WTC11 (cell line): ENCODE measurements around the gene RSKR. TPM values are rescaled to one million over a fixed set of nuclear protein-coding genes. Genes with fewer than 3 reads are reported as not detected.

Source experiments
- ATAC-seq: fragments of 200-7000 bp; cut with Tn5 transposase; 2 replicates; pipeline ENCODE4 v1.10.0; 2021; ENCODE audit warnings: mild to moderate bottlenecking, moderate library complexity
- CTCF ChIA-PET: fragments of 300-600 bp; sonication (Branson Sonifier 250); formaldehyde crosslinking; loops from one replicate; lab custom pipeline; 2021; ENCODE audit warnings: antibody characterized with exemption; lab: Charles Lee
- POLR2A ChIA-PET: fragments of 350-600 bp; sonication (Branson Sonifier 250); formaldehyde crosslinking; loops from one replicate; lab custom pipeline; 2021; ENCODE audit warnings: antibody characterized with exemption; lab: Charles Lee
- DNase-seq: peaks from one replicate; pipeline ENCODE4 v3.0.0; 2021; ENCODE audit warnings: low spot score
- H3K27ac Mint-ChIP-seq: 2 replicates; pipeline ENCODE4 v1.8.0; 2021; ENCODE audit warnings: mixed read lengths
- H3K27me3 Mint-ChIP-seq: 2 replicates; pipeline ENCODE4 v1.8.0; 2021; ENCODE audit warnings: low read depth, mild to moderate bottlenecking, moderate library complexity, mixed read lengths
- H3K36me3 Mint-ChIP-seq: 2 replicates; pipeline ENCODE4 v1.8.0; 2021; ENCODE audit warnings: mixed read lengths
- H3K4me1 Mint-ChIP-seq: 2 replicates; pipeline ENCODE4 v1.8.0; 2022; ENCODE audit warnings: mixed read lengths
- H3K4me3 Mint-ChIP-seq: 2 replicates; pipeline ENCODE4 v1.8.0; 2021; ENCODE audit warnings: mild to moderate bottlenecking, moderate library complexity, mixed read lengths
- H3K9me3 Mint-ChIP-seq: 2 replicates; pipeline ENCODE4 v1.8.0; 2021; ENCODE audit warnings: mixed read lengths
- GABPB1 ChIP-seq: sonication (generic); formaldehyde crosslinking; IDR thresholded peaks from 2 replicates; pipeline ENCODE4 v1.8.1; 2023; ENCODE audit warnings: mild to moderate bottlenecking, missing genetic modification reagents
- KAT7 ChIP-seq: sonication (generic); formaldehyde crosslinking; IDR thresholded peaks from 2 replicates; pipeline ENCODE4 v1.8.1; 2023; ENCODE audit warnings: missing genetic modification reagents, mild to moderate bottlenecking, borderline replicate concordance
- MYBL2 ChIP-seq: sonication (generic); formaldehyde crosslinking; IDR thresholded peaks from 2 replicates; pipeline ENCODE4 v1.8.1; 2023; ENCODE audit warnings: mild to moderate bottlenecking, moderate library complexity, missing genetic modification reagents
- NFYB ChIP-seq: sonication (generic); formaldehyde crosslinking; conservative IDR thresholded peaks from 2 replicates; pipeline ENCODE4 v1.8.0; 2022; ENCODE audit warnings: low read depth, missing genetic modification reagents
- SMAD3 ChIP-seq: sonication (generic); formaldehyde crosslinking; IDR thresholded peaks from 2 replicates; pipeline ENCODE4 v1.8.0; 2022; ENCODE audit warnings: missing genetic modification reagents, mild to moderate bottlenecking, borderline replicate concordance
- SOX15 ChIP-seq: fragments of 250-450 bp; sonication (Bioruptor Pico); IDR thresholded peaks from 2 replicates; pipeline ENCODE4 v1.9.0; 2021; ENCODE audit warnings: mild to moderate bottlenecking
- TEAD1 ChIP-seq: sonication (generic); formaldehyde crosslinking; IDR thresholded peaks from 2 replicates; pipeline ENCODE4 v1.8.0; 2022; ENCODE audit warnings: mild to moderate bottlenecking, missing genetic modification reagents
- total RNA-seq: library from RNA; stranded (reverse); gene quantifications from 3 replicates; pipeline ENCODE4 v1.2.3, GENCODE V29; 2021
- TF ChIP-seq, protein P1 (sequence below): sonication (generic); formaldehyde crosslinking; IDR thresholded peaks from 2 replicates; pipeline ENCODE4 v1.8.1; 2022; ENCODE audit warnings: mild to moderate bottlenecking, missing genetic modification reagents, moderate library complexity, borderline replicate concordance
- TF ChIP-seq, protein P2 (sequence below): sonication (generic); formaldehyde crosslinking; IDR thresholded peaks from 2 replicates; pipeline ENCODE4 v1.8.1; 2023; ENCODE audit warnings: mild to moderate bottlenecking, missing genetic modification reagents
- TF ChIP-seq, protein P3 (sequence below): sonication (generic); formaldehyde crosslinking; IDR thresholded peaks from 2 replicates; pipeline ENCODE4 v1.8.1; 2022; ENCODE audit warnings: low read depth, missing genetic modification reagents, borderline replicate concordance
- TF ChIP-seq, protein P4 (sequence below): fragments of 250-450 bp; sonication (Bioruptor Pico); IDR thresholded peaks from 2 replicates; pipeline ENCODE4 v1.8.0; 2021; ENCODE audit warnings: mild to moderate bottlenecking
- TF ChIP-seq, protein P5 (sequence below): fragments of 250-450 bp; sonication (Bioruptor Pico); conservative IDR thresholded peaks from 2 replicates; pipeline ENCODE4 v1.9.0; 2021; ENCODE audit warnings: mild to moderate bottlenecking
- TF ChIP-seq, protein P6 (sequence below): sonication (generic); formaldehyde crosslinking; IDR thresholded peaks from 2 replicates; pipeline ENCODE4 v1.8.1; 2023; ENCODE audit warnings: mild to moderate bottlenecking, moderate library complexity, missing genetic modification reagents
- TF ChIP-seq, protein P7 (sequence below): sonication (generic); formaldehyde crosslinking; IDR thresholded peaks from 2 replicates; pipeline ENCODE4 v1.8.0; 2022; ENCODE audit warnings: mild to moderate bottlenecking, missing genetic modification reagents

Gene RSKR
- total RNA-seq, 1 experiment from 2014 or later: 28.0 TPM

DNA sequence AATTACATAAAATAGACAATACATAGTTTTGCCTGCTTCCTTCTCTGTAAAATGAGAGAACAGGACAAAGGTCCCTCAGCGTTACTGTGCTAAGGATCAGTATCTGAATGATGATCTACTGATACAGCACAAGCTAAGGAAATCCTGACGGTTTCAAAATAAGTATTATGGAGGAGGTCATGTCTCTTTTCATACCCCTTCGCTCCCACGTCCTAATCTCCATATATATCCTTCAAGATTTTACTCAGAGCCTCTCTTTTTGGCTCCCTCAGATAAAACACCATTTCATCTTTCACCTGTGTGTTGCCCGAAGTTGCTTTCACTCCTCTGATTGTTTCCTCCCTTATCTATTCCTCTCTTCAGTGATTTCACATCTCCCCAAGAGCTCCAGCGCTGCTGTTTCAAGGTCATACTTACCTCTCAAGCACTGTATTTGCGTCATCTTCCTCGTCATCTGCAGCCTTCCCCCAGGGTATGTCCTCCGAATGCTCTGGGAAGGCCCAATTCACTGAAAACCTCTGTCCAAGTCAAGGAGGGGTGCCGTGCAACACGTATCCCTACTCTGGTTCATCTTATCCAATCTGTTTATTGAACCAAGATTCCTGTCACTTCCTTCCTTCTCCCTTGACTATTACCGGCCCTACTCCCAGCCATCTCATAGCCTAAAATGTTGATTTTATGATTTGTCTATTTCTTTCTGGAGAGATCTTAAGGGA is 32.2 kb upstream of the RSKR start:
- no peak for DNase-seq
- no peak for ATAC-seq
- POLR2A ChIA-PET: interaction anchor here (1.0 kb wide), 1 partner anchor 16 kb away, joined by 4 read pairs; the partner anchor contains the start of genes SDF2 and SUPT6H

DNA sequence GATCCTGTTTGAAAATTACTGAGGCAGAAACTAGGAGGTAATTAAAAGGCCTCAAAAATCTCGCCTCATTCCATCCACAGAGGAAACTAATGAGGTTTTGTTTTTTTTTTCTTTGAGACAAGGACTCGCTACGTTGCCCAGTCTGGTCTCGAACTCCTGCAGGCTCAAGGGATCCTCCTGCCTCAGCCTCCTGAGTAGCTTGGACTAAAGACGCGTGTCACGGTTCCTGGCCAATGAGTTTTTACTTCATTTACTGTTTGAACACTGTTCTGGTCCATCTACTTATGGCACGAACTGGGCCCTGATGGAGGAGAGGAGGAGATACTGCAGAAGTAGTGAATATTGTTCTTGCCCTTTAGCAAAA is 31.6 kb upstream of the RSKR start:
- H3K9me3 Mint-ChIP-seq: no peaks in the 10 kb centered on the region
- TF ChIP-seq GABPB1: no peak
- no peak for TF ChIP-seq KAT7 (CRISPR knock-in tag)
- TF ChIP-seq, protein P1, sequence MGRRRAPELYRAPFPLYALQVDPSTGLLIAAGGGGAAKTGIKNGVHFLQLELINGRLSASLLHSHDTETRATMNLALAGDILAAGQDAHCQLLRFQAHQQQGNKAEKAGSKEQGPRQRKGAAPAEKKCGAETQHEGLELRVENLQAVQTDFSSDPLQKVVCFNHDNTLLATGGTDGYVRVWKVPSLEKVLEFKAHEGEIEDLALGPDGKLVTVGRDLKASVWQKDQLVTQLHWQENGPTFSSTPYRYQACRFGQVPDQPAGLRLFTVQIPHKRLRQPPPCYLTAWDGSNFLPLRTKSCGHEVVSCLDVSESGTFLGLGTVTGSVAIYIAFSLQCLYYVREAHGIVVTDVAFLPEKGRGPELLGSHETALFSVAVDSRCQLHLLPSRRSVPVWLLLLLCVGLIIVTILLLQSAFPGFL: no peak
- TF ChIP-seq, protein P2, sequence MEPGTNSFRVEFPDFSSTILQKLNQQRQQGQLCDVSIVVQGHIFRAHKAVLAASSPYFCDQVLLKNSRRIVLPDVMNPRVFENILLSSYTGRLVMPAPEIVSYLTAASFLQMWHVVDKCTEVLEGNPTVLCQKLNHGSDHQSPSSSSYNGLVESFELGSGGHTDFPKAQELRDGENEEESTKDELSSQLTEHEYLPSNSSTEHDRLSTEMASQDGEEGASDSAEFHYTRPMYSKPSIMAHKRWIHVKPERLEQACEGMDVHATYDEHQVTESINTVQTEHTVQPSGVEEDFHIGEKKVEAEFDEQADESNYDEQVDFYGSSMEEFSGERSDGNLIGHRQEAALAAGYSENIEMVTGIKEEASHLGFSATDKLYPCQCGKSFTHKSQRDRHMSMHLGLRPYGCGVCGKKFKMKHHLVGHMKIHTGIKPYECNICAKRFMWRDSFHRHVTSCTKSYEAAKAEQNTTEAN: no peak
- TF ChIP-seq, protein P3, sequence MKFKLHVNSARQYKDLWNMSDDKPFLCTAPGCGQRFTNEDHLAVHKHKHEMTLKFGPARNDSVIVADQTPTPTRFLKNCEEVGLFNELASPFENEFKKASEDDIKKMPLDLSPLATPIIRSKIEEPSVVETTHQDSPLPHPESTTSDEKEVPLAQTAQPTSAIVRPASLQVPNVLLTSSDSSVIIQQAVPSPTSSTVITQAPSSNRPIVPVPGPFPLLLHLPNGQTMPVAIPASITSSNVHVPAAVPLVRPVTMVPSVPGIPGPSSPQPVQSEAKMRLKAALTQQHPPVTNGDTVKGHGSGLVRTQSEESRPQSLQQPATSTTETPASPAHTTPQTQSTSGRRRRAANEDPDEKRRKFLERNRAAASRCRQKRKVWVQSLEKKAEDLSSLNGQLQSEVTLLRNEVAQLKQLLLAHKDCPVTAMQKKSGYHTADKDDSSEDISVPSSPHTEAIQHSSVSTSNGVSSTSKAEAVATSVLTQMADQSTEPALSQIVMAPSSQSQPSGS (CRISPR knock-in tag): no peak
- TF ChIP-seq, protein P4, sequence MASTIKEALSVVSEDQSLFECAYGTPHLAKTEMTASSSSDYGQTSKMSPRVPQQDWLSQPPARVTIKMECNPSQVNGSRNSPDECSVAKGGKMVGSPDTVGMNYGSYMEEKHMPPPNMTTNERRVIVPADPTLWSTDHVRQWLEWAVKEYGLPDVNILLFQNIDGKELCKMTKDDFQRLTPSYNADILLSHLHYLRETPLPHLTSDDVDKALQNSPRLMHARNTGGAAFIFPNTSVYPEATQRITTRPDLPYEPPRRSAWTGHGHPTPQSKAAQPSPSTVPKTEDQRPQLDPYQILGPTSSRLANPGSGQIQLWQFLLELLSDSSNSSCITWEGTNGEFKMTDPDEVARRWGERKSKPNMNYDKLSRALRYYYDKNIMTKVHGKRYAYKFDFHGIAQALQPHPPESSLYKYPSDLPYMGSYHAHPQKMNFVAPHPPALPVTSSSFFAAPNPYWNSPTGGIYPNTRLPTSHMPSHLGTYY (CRISPR knock-in tag): no peak
- TF ChIP-seq, protein P5, sequence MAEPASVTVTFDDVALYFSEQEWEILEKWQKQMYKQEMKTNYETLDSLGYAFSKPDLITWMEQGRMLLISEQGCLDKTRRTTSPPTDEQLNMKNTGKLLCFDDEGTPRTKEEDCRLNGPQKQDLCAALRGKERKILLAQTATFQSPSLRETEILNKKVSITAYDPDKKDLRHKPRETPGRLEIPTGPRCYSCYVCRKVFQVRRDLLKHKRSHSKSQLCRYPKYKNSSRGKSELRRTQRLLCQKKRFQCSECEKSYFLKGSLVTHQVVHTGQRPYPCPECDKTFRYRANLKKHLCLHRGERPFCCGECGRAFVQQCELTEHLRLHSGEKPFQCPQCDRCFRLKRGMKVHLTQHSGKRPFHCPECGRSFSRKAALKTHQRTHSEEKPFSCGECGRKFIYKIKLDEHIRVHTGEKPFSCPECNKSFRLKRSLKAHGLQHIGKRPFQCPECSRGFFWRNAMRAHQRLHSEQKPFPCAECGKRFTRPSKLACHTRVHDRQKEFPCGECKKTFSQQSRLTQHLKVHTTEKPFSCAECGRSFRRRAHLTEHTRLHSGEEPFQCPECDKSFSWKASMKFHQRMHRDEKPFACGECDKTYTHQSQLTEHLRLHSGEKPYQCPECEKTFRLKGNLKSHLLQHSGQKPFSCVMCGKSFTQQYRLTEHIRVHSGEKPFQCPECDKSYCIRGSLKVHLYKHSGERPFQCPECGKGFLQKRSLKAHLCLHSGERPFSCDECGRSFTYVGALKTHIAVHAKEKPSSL (CRISPR knock-in tag): no peak
- ChIA-PET POLR2A (interaction anchor here (0.7 to 2.4 kb wide), 8 partner anchors 15 to 104 kb away, joined by 3 to 12 read pairs (median 4); partner anchors contain the start of genes NEK8, PROCA1, SDF2 and SUPT6H), CTCF (interaction anchor here (0.7 to 3.0 kb wide), 17 partner anchors 13 to 472 kb away, joined by 3 to 38 read pairs (median 5); partner anchors contain the start of genes ALDOC, IFT20, PIGS and PROCA1)
- H3K36me3 Mint-ChIP-seq: peaks cover 39% of the 10 kb centered on the region
- peak overlapping the region; percentile 87 for H3K27ac Mint-ChIP-seq
- H3K4me3 Mint-ChIP-seq: peak overlapping the region; percentile 73
- no peak for ATAC-seq
- no peak for DNase-seq
- H3K4me1 Mint-ChIP-seq: peaks cover 24% of the 10 kb centered on the region
- no peaks in the 10 kb centered on the region for H3K27me3 Mint-ChIP-seq

More for the DNA sequence above, 32.2 kb upstream of the RSKR start:
- peaks cover 24% of the 10 kb centered on the region for H3K4me1 Mint-ChIP-seq
- CTCF ChIA-PET: interaction anchor here (0.7 to 3.0 kb wide), 14 partner anchors 11 to 306 kb away, joined by 3 to 38 read pairs (median 6); partner anchors contain the start of genes ALDOC, PROCA1, RPL23A and SDF2
- H3K36me3 Mint-ChIP-seq: peaks cover 34% of the 10 kb centered on the region
- no peaks in the 10 kb centered on the region for H3K27me3 Mint-ChIP-seq
- H3K9me3 Mint-ChIP-seq: no peaks in the 10 kb centered on the region
- peak overlapping the region; percentile 73 for H3K4me3 Mint-ChIP-seq
- peak overlapping the region; percentile 78 for H3K27ac Mint-ChIP-seq
- TF ChIP-seq SMAD3 (no peak), MYBL2 (CRISPR knock-in tag) (no peak)

DNA sequence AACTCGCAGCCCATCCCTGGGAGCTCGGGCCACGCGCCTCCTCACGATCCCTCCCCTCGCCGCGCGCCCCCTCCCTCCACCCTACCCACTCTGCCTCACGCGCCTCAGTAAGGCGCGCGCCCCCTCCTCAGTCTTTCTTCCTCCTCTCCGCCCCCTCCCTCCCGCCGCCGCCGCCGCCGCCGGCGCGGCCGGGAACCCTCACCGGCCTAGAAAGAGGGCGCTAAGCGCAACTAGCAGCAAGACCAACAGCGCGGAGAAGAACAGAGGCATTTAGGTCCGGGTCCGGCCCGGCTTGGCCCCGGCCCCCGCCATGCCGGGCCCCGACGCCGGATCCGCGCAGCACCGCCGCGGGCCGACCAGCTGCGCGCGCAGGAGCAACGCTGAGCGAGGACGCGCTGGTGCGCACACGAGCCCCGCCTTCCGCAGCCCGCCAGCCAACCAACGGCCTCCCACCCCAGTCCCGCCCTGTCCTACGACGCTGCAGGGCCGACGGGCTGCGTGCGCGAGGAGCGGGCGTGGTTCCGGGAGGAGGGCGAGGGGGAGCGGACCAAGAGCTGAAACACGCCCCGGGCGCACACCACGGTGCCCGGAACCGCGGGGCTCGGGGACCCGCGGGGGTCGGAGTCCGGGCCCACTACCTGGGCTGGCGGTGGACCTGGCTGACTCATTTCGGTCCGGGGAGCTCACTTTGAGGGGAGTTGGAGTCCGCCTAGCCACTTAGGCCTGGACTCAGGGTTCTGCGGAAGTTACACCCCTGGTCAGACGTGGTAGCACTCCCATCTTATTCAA is 31.0 kb upstream of the RSKR start, which contains the start of gene BLTP2:
TSS of gene BLTP2 (minus strand) at position 372 of the 789 bp plus-strand sequence. CDS start at position 270, 102 bp downstream.
- ChIA-PET POLR2A (interaction anchor here (0.5 to 2.4 kb wide), 10 partner anchors 14 to 105 kb away, joined by 3 to 12 read pairs (median 4); partner anchors contain the start of genes ALDOC, NEK8, PROCA1 and SDF2), CTCF (interaction anchor here (0.7 to 3.0 kb wide), 22 partner anchors 10 to 472 kb away, joined by 3 to 38 read pairs (median 5); partner anchors contain the start of genes ALDOC, IFT20, PHF12 and PIGS)
- H3K4me3 Mint-ChIP-seq: peak within 1 kb of the TSS; percentile 93
- ATAC-seq (peak; percentile 98), DNase-seq (peak; percentile 95)
- no peaks in the 10 kb centered on the region for H3K27me3 Mint-ChIP-seq
- H3K4me1 Mint-ChIP-seq: peaks cover 24% of the 10 kb centered on the region
- H3K36me3 Mint-ChIP-seq: peaks cover 43% of the 10 kb centered on the region
- H3K27ac Mint-ChIP-seq: peak within 1 kb of the TSS; percentile 96
- no peaks in the 10 kb centered on the region for H3K9me3 Mint-ChIP-seq
- peak; percentile 53; the same call in 1 of the 2 replicates for TF ChIP-seq TEAD1
- TF ChIP-seq, protein P1: no peak
- peak; percentile 78 for TF ChIP-seq NFYB (CRISPR knock-in tag)
- no peak for TF ChIP-seq SOX15 (CRISPR knock-in tag)
- TF ChIP-seq, protein P6, sequence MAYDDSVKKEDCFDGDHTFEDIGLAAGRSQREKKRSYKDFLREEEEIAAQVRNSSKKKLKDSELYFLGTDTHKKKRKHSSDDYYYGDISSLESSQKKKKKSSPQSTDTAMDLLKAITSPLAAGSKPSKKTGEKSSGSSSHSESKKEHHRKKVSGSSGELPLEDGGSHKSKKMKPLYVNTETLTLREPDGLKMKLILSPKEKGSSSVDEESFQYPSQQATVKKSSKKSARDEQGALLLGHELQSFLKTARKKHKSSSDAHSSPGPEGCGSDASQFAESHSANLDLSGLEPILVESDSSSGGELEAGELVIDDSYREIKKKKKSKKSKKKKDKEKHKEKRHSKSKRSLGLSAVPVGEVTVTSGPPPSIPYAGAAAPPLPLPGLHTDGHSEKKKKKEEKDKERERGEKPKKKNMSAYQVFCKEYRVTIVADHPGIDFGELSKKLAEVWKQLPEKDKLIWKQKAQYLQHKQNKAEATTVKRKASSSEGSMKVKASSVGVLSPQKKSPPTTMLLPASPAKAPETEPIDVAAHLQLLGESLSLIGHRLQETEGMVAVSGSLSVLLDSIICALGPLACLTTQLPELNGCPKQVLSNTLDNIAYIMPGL (CRISPR knock-in tag): peak; percentile 67
- TF ChIP-seq, protein P7, sequence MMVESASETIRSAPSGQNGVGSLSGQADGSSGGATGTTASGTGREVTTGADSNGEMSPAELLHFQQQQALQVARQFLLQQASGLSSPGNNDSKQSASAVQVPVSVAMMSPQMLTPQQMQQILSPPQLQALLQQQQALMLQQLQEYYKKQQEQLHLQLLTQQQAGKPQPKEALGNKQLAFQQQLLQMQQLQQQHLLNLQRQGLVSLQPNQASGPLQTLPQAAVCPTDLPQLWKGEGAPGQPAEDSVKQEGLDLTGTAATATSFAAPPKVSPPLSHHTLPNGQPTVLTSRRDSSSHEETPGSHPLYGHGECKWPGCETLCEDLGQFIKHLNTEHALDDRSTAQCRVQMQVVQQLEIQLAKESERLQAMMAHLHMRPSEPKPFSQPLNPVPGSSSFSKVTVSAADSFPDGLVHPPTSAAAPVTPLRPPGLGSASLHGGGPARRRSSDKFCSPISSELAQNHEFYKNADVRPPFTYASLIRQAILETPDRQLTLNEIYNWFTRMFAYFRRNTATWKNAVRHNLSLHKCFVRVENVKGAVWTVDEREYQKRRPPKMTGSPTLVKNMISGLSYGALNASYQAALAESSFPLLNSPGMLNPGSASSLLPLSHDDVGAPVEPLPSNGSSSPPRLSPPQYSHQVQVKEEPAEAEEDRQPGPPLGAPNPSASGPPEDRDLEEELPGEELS: 0 out of 2 replicates have a peak, but pooled peaks have one; percentile 16
